Activated CD8-positive, alpha-beta memory T cell treated with anti-CD3 and anti-CD28 coated beads for 48 hours (primary cell): ENCODE results near the gene KCTD6.

ENCODE experiments used
- DNase-seq, 3 experiments: peaks; one replicate each; pipeline ENCODE4 v3.0.0-alpha.2; 2020; ENCODE audit warnings: low read depth in 2 of 3, low spot score in 2 of 3

KCTD6 gene

DNA sequence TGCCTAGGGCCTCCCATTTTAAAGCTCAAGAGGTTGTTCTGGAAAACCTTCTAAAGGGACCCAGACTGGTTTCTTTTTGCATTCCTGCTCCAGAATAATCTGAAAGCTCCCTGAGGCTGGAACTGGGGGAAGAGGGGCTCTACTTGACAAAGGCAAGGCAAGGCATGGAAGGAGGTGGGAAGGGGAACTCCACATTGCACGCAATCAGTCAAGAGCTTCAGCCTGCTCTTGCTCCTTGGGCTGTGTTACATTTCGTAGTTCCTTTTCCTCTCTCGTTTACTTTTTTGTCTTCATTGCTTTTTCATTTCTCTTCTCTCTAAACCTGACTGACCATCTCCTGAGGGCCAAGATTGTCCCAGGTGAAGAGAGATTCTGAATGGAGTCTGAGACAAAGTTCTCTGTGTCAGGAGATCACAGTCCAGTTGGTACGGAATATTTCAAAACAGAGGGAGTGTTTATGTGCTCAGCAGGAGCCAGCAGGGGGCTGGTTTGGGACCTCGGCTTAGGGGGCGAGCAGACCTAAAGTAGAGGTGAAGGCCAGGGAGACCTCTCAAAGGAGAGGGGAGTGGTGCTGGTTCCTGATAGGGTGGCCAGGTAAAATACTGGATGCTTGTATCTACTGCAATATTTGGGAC, 6.0 kb upstream of the KCTD6 start:
- DNase-seq, result no peak

DNA sequence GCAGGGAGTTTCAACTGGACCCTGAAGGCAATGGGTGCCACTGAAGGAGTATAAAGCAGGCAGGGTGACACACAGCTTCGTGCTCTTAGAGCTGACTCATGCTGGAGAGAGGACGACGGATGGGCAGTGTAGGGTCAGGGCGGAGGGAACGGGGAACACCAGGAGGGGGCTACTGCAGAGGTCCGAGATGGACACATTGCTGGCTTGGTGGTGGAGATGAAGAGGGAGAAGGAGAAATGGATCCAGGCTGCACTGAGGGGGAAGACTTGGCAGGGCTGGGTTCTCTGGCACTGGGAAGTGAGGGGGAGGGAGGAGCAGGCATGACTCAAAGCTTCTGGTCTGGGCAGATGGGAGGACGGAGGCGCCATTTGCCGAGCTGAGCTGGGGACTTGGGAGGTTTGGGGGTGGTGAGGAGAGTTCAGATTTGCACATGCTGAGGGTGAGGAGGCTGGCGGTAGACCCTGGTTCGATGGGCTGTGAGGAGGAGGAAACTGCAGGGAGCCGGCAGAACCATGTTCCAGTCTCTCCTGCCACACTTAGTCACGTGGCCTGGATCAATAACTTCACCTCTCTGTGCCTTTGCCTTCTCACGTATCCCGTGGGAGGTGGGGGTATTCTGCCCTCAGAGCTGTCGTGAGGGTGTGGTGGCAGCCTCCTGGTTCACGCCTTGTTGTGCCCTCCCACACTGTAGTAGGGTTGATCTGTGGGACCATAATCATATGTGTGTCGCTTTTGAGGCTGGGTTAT, 4.6 kb upstream of the KCTD6 start:
- DNase-seq, result no peak

DNA sequence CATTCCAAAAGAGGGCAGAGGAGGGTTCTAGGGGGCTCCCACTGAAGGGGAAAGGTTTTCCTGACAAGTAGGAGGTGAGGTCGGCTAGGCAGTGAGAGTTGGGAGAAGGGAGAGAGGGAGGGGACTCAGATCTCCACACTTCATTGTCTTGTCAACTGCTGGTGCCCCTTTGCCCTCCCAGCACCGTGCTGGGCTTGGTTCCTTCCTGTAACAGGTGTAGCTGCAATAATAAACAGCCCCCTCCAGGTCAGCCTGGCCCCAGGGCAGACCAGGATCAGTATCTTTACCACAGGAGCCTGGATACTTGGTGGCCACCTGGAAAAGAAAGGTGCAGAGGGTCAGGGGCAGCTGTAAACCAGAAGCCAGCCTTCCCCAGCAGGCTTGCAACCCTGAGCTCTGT, 2.9 kb upstream of the KCTD6 start:
- DNase-seq, result no peak

DNA sequence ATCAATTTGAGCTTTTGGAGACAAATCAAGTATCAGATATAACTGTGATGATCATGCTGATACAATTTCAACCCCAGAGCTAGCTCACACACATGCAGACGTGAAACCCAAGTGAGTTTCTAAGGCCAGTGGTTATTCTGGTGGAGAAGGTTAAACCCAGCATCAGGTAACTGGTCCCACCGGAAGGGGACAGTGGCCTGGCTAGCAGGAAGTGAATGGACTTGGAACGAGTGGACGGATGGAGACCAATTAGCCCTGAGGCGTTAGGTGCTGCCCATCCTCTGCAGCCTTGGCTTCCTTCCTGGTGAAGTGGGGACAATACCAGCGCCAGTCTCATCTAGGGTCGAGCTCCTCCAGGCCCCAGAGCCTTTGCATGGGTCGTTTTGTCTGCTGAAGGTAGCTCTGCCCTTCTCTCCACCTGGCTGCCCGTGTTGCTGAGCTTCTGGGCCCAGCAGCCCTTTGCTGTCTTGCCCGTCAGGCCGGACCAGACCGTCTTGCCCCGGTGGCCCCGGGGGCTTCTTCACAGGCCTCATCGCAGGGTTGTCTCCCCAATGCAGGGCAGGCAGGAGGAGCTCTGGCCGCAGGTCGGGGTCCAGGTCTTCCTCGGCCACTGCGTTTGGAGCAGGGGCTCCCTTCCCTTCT, 915 bp upstream of the KCTD6 start:
- no peak for DNase-seq

DNA sequence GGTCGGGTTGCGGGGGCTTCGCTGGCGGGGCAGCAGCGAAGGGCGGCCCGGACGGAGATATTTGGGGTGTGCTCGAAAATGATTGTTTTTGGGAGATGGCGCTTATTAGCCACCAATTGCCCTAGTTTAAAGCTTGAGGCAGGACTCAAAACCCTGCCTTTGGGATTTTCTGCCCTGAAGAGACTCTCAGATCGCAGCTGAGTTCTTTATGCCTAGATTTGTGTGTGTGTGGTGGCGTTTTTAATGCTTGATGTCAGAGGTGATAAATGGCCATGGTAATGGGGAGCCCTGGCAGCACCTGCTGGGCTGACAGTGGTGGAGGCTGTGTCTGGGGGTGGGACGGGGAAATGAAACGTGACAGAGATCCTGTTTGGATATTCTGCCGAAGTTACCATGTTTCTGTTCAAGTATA, 604 bp downstream of the KCTD6 start:
- no peak for DNase-seq

DNA sequence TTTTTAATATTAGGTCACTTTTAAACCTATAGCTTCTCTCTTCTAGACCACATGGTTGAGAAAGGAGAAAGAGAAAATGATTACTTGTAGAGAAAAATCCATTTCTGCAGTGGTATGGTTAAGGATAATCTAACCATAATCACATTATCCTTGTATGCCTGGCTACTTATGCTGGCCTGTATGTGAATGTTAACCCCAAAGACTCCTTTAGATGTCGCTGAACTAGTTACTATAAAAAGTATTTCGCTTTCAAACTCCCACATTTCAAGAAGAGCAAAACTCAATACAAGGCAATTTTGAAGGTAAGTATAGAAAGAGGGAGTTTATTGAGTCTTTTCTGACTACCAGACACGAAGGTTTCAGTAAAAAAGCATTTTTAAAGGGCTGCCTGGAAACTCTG, 2.2 kb downstream of the KCTD6 start:
- no peak for DNase-seq

DNA sequence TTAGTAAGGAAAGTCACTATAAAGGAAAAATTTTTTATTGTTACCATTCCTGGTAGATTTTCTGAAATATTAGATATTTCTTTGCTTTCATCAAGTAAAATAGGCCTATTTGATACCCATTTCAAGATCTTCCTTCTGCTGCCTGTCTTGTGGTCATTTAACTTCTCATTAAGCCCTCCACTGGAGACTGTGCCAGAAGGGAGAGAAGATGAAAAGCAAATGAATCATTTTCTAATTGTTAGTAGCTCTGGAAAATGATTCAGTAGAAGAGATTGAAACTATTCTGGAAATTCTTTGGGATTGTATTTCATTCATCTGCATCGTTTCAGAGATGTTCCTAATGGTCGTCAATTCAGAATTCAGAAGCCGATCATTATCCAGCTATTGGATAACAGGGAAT, 3.2 kb downstream of the KCTD6 start:
- DNase-seq, result no peak

DNA sequence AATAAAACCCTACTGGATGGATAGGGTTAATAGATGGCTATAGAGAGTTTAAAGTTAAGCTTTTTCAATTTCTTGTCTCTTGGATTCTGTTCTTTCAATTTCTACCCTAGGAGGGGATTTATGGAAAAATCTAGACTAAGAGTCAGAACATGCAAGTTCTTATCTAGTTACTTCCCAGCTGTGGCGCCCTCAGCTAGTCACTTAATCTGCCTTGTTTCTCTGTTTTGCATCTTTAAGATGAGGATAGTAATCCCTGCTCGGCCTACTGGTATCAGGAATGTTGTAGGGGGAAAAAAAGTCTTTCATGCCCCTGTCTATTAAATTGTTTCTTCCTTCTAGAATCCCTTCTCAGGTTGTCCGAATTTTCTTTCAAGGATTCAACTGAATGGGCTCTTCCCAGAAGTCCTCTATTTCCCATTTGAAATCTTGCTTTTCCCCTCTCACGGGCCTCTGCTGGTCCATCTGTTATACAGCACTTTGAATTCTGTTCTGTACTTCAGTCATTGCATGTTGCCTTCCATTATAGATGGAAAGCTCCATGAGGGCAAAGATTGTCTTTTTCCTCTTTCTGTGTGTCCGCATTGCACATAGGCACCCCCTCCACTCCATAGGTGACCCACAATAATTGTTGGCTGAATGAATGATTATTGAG, 4.4 kb downstream of the KCTD6 start:
- DNase-seq, result no peak

DNA sequence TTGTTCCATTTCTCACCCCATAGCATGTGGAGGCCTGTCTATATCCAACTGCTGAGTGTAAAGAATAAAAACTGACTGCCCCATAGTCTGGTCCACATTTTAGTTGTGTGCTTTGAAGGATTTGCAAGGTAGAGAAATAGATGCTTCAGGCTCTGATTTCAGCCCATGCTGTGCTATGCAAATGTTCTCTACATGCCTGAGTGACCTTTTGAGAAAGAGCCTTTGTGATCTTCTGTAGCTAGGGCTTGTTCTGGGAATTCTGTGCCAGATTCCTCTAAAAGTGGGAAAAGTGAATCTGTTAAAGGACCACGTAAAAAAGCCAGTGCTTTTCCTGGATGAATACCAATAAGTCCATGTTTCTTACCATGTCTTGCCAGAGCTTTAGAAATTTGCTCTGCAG, 5.2 kb downstream of the KCTD6 start:
- DNase-seq, result no peak

DNA sequence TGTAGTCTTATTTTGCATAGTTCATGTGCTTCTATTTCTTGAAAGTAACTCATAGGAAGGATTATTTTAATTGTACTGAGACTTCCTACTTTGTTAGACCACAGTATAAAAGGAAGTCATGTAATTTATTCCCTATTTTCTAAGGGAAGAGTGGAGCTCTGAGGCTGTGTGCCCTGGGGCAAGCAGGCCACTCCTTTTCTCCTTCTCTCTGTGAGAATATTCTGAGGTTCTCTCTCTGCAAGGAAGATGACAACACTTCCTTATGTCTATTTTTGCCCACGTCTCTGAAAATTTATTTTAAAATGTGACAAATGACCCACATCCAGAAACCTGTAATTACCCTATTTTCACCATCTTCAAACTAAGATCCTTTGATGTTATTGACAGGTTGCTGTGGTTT, 11.0 kb downstream of the KCTD6 start:
- DNase-seq, result no peak

DNA sequence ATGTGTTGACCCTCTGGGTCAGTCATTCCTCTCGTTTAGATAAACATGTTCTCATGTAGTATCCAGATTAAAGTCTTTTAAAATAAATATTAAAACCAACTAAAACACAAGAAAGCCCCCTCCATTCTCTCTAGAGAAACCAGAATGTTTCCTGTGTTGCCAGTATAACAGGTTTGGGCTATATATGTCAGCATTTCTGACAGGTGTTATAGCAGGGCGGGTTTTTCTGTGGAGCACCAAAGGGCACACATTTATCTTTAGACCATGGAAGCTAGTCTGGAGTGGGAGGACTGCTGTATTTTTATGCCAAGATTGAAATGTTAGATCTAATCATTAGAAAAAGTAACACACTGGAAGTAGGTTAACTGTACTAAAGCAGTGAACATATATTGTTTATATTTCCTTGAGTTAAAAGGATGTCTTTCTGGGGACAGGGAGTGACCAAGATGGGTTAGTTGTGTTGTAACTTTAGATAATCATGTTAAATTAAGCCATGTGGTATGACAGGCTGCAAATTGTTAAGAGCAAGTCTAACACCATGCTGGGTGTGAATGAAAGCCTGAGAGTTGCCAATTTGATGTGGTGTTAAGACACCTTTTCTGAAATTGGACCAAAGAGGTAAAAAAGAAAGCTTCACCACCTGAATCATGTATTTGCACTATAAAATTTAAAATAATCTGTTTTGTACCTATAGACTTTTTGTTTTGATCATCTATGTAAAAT, 15.6 kb downstream of the KCTD6 start:
- DNase-seq, result no peak

DNA sequence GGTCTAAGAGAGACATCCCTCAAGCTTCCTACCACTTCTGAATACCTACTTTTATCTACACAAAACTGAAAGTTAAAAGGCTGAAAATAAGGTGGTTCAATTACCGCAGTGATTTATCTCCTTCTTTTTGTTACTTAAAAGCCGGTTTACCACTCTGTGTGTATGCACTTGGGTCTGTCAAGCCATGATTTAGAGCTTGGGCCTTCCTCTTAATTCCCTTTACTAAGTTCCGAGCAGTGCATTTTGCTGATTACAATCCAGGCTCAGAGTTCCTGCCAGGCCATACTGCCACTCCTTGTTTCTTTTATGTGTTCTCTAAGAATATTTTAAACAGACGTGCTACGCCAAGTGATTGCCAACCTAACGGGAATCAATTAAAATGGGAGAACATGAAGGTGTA, 16.5 kb downstream of the KCTD6 start:
- DNase-seq, result no peak

DNA sequence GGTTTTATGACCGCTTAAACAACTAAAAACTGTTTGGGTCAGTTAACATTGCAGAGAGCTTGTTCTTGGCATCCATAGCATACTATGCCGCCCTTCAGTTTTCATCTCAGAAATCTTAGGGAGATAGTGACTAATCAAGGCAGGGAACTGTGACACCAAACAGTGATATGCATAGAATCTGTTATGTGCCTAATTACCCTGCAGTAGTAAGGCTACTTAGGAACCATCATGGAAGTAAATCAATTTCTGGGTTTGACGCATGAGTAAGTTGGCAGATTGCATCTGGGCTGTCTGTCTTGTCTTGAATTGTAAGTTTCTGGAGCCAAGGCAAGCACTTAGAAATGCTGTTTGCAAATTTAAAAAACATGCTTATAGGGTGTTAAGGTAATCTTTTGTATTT, 22.5 kb downstream of the KCTD6 start:
- DNase-seq, result no peak

DNA sequence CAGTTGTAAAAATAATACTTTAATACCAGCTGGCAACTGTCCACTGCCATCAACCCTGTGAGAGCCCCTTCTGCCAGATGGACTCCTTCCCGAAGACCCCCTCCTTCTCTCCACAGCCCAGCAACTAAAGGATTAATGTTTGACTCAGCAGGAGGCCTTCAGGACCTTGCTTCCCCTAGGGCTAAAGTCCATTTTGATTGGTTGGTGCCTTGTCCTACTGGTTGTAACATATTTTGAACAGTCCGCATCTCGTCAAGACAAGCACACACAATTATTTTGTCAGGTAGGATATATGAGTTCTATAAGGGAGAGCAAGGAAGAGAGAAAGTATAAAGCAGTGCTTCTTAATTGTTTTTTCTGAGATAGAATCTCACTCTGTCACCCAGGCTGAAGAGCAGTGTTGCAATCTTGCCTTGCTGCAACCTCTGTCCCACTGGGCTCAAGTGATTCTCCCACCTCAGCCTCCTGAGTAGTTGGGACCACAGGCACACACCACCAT, 26.4 kb downstream of the KCTD6 start:
- no peak for DNase-seq

DNA sequence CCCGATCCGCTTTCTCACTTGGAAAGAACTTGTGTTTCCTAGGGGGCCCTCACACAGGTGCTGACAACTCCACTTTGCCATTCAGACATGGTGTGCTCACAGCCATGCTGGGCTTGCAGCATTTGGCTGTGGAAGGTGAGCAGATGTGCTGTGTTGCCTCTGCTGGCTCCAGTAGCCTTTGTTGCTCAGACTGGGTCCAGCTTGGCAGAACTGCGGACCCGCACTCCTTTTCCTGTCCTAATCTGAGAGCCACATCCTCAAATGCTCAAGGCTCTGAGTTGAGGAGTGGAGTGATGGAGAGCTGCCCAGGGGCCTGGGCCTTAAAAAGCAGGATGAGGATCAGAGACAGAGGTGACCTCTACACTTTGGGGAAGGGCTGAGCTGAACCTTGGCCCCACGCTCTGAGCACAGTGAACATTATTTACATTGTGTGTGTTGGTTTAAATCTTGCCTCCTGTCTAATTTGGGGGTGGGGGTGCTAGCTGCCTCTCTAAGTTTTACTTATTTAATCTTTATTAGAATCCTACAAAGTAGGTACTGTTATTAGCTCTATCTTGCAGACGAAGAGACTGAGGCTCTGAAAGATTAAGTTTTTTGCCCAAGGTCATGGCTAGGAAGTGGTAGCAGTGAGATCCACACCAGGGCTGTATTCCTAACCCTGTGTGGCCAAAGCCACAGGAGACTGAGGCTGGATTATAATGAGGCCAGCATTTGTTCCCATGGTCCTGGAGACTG, 27.9 kb downstream of the KCTD6 start:
- DNase-seq, result no peak

DNA sequence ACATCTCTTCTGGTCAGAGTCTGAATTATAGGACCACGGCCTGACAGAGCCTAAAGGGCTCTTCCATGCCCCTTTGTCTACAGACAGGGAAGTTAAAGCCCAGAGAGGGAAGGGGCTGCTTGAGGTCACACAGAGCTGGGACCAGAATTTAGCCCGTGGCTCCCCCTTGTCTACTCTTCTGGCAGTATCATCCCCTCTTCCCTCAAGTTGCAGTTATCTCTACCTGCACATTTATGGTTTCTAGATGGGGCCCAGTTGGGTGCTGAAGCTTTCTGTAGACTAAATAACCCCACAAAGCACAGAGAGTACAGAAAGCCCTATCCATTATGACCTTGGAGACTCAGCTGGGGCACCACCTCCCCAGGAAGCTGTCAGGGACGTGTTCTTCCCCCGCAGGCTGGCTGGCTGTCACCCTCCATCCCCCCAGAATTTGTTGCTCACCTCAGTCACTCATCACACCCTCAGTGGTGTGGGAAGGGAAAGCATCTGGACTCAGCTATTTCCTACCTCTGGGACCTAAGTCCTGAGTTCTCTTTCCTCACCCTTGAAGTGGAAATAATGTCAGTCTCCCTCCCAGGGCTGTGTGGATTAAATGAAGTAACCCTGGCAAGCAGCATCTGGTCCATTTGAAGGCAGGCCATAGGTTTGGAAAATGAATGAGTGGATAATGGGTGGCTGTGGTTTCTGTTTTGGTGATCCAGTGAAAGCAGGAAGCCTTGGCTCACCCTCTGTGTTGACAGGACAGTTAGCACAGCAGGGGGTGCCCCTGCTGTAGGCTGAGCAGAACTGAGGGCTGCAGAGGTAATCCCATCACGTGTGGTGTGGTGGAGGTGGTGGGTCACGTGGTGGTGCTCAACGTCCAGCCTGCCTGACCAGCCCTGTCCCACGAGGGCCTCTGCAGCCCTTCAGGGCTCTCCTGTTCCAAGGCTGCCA, 28.8 kb downstream of the KCTD6 start:
- no peak for DNase-seq

DNA sequence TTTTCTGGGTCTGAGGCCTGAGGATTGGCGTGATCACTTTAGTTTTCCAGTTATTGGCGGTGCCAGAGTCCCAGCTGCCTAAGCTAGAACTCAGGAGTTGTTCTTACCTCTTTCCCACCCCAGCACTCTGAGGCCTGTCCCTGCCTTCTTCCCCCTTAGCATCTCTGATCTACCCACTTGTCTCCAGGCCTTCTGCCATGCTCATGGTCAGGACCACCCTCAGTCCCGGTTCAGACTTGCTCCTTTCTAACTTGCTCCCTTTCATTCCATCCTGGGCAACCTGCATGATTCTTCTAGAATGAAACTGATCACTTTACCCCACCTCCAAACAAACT, 29.4 kb downstream of the KCTD6 start:
- no peak for DNase-seq

DNA sequence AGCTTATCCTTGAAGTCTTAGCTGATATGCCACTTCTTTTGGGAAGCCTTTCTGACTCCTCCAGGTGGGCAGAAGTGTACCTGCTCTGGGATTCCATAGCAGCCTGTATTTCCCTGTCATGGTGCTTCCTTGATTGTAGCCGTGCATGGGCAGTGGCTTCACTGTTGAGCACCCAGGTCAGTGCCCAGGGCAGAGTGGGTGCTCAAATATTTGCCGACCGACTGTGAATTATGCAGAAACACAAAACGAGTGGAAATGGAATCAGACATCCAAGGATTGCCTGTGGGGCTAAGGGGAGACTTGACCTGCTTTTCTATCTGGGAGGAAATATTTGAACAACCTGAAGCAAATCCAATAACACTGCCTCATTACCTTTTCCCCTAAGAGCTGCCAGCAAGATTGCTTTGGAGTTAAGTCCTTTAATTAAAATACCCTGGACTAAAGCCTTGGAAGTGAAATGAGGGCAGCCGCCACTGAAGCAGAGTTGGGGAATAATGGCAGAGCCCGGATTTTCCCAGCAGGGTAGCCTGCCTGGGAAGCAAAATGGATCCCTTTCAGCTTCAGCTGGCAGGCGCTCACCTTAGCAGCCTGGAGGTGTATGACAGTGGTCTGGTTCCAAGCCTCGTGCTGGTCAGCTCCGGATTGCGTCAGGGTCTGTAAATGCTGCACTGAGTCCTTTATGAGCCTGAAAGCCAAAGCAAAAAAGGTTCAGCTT, 30.2 kb downstream of the KCTD6 start:
- no peak for DNase-seq
